Kidney glomerular epithelial cell (primary cell): ENCODE measurements around the gene GLB1L2.
"Not testable (repeated sequence)": the region's sequence is repeated elsewhere in the genome, so short reads cannot be mapped to it uniquely, and the experiment has no call there.

ENCODE experiments used
- DNase-seq: peaks from one replicate; lab custom pipeline; 2025; lab: John Stamatoyannopoulos, UW

Gene GLB1L2

GRCh38 chr11:134331354-134332188 lies at the start of gene GLB1L2:
TSS of gene GLB1L2 (plus strand) at chr11:134331988. CDS start at chr11:134332062, 74 bp downstream.
- DNase-seq, result no peak

GRCh38 chr11:134282121-134283045 lies 49.4 kb upstream of the GLB1L2 start:
- no peak for DNase-seq

DNA sequence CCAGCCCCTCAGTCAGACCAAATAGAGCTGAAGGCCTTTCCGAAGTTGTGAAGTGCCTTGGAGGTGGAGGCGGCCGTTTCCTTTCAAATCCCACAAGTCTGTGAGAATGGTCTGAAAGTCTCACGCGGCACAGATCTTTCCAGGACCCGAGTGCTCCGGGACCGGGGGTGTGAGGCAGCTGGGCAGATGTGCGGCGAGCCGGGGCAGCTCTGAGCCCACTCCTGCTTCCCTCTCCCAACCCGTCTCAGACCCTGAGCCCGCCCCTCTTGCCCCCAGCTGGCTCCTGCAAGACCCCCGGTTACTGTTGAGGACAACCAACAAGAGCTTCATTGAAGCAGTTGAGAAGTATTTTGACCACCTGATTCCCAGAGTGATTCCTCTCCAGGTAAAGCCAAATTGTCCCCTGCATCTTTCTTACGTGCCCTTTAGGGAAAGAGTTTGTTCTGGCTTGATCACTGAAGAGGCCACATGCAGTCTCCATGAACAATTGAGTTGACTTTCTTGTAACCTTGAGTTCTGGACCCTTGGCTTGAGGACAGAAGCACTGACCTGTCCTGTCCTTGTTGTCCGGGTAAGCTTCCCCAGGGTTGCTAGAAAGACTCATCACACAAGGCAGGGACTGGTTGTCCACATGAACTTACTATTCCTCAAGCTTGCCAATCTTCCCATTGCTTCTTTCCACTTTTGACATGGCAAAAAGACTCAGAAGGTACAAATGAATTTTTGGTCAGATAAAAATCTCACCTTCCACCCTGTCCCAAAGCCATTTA lies 48.1 kb upstream of the GLB1L2 start:
- DNase-seq, result no peak

- not testable (repeated sequence) for DNase-seq
These were observed 47.4 kb upstream of the GLB1L2 start for GRCh38 chr11:134284349-134284748.

DNA sequence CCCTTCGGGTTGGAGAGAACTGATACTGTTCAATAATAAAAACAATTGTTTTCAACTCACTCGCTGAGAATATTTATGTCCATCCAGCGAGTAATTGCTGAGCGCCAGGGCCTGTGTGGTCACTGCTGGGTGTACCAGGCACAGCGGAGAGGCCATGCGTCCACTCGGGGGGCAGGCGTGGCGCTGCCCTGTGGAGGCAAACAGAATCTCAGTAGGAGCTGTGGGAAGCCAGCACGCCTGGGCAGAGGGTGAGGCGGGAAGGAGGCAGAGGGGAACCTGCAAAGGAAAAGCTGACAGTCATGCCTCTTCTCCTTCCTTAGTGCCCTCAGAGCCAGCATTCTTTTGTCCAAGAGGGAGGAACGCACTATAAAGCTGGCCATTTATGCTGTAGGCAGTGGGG lies 44.2 kb upstream of the GLB1L2 start:
- no peak for DNase-seq

DNA sequence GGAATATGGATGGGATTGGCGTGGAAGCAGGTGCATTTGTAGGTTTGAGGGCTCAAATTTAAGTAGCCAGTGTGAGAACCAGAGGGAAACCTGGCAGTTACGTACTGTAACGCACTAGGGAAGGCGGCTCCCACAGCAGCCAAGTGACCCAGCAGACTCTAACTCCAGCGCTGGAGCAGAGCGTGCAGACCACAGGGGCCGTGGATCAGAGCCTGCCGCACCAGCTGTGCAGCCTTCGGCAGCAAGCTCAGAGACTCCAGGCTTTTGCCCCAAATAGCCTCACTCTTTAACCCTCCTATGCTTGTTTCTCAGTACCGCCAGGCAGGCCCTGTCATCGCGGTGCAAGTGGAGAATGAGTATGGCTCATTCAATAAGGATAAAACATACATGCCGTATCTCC lies 43.3 kb upstream of the GLB1L2 start:
- DNase-seq, result no peak

DNA sequence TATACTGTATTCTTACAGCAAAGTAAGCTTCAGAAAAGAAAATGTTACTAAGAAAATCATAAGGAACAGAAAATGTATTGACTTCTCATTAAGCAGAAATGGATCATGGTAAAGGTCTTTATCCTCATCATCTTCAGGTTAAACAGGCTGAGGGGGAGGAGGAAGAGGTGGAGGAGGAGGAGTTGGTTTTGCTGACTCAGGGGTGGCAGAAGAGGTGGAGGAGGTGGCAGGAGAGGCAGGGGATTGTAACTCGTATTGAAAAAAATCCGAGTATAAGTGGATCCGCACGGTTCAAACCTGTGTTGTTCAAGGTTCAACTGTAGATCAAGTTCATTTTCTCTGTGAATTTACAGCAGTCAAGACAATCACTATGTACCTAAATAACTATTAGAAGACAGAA lies 42.6 kb upstream of the GLB1L2 start:
- DNase-seq, result no peak

DNA sequence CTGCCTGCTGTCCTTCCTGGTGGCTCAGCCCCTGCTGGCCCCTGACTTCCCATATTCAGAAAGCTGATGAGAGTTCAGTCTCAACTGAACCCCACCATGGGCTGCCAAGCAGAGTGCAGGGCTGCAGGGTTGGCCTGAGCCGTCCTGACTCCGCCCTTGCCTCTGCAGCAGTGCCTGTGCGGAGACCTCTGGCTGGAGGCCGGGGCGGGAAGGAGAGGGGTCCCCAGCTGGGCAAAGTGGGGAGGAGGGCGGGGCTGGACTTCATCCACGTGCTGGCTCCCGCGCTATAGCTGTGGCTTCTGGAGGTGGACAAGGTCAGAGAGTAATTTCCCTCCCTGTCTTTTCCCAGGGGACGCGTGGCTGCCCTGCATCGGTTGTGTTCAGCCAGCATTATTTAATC lies 42.0 kb upstream of the GLB1L2 start:
- DNase-seq, result no peak

- no peak for DNase-seq
These were observed 41.1 kb upstream of the GLB1L2 start for GRCh38 chr11:134290646-134291045.

DNA sequence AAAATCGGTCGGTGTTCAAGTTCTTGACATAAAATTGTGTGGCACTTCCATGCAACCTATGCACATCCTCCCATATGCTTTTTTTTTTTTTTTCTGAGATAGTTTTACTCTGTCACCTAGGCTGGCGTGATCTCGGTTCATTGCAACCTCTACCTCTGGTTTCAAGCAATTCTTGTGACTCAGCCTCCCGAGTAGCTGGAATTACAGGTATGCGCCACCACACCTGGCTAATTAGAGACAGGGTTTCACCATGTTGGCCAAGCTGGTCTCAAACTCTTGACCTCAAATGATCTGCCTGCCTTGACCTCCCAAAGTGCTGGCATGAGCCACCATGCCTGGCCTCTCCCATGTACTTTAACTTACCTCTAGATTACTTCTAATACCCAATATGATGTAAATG lies 40.6 kb upstream of the GLB1L2 start:
- DNase-seq, result no peak

GRCh38 chr11:134292661-134293060 lies 39.1 kb upstream of the GLB1L2 start:
- no peak for DNase-seq

GRCh38 chr11:134293119-134294113 lies 38.4 kb upstream of the GLB1L2 start:
- DNase-seq, result no peak

- no peak for DNase-seq
These were observed 37.1 kb upstream of the GLB1L2 start for GRCh38 chr11:134294664-134295063.

DNA sequence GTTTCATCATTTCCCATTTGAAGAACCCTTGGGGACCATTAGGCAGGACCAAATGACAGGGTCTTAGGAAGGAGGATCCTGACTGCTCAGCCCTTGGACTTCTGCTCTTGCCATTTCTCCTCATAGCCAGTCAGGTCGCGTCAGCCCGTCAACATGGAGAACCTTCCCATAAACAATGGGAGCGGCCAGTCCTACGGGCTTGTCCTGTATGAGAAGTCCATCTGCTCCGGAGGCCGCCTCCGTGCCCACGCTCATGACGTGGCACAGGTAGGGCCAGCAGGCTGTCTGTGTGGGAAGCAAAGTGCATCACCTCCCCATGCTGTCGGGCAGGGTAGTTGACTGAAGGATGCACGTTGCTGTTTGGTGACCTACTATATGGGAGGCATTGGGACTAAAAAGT lies 19.6 kb upstream of the GLB1L2 start:
- no peak for DNase-seq

DNA sequence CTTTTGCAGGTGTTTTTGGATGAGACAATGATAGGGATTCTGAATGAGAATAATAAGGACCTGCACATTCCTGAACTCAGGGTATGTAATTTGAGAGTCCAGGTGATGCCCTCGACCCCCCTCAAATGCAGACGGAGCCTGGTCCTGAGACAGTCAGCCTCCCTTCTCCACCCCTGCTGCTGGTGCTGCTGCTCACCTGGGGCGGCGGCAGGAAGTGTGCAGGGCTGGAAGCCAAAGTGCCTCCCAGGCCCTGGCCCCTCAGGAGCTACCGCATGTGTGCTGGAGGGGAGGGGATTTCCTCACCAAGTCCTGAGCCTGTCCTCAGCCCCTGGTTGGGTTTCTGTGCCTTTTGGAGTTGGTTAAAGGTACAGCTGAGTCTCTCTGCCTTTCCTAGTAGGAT lies 19.0 kb upstream of the GLB1L2 start:
- no peak for DNase-seq

DNA sequence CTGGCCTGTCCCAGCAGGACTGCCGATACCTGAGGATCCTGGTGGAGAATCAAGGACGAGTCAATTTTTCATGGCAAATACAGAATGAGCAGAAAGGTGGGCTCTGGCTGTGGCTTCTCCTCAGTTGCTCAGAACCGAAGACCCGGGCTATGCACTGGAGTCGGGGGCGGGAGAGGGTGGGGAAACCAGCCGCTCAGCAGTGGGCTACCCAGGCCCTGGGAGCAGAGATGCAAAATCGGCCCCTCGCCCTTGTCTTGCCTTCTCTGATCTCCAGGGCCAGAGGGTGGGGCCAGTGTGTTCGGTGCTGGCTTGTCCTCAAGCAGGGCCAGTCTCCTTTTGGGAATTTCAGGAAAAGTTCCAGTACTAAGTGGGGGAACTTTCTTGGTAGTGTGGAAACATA lies 18.4 kb upstream of the GLB1L2 start:
- DNase-seq, result no peak

DNA sequence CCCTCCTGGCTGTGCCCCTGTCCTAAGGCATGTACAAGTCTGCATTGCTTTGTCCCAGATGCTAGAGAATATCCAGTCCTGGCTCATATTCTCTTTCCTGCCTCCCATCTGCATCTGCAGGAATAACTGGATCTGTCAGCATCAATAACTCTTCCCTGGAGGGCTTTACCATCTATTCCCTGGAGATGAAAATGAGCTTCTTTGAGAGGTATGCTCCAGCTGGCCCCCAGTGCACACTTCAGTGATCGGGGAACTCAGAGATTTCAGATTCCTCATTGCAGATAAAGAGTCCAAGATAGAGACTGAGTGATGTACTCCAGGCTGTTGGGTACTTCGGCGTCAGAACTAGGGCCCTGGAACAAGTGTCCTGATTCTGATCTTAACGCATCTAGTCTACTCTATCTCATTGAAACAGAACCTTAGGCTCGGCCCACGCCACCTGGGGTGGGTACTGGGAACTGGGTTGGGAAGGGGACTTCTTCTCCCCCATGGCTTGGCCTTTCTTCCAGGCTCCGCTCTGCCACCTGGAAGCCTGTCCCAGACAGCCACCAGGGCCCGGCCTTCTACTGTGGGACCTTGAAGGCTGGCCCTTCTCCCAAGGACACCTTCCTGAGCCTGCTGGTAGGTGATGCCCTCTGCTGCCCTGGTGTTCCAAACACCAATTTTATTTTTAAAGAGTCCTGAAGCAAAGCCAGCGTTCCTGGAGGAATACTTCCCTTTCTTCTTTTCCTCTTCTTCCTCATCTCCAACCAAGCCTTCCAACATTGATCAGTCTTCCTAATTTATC lies 17.8 kb upstream of the GLB1L2 start:
- DNase-seq, result no peak

DNA sequence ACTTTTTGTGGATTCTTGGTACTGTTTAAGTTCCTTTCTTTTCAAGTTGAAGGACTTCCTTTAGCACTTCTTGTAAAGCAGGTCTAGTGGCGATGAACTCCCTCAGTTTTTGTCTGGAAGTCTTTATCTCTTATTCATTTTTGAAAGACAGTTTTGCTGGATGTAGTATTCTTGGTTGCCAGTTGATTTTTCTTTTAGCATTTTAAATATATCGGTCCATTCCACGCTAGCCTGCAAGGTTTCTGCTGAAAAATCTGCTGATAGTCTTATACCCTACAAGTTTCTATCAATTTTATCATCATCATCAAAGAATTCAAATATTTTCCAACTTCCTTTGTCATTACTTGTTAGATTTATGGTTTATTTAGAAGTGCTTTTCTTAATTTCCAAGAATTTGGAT lies 14.7 kb upstream of the GLB1L2 start:
- DNase-seq, result no peak

- not testable (repeated sequence) for DNase-seq
These were observed 10.4 kb upstream of the GLB1L2 start for GRCh38 chr11:134321373-134321772.

DNA sequence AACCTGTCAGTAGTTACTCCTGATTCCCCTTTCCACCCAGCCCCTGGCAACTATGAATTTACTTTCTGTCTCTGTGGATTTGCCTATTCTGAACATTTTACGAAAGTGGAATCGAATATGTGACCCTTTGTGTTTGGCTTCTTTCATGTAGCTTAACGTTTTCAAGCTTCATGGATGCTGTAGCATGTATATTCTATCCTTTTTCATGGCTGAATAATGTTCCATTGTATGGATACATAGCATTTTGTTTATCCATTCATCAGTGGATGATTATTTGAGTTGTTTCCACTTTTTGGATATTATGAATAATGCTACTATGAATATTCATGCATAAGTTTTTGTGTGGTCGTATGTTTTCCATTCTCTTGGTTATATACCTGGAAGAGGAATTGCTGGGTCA lies 9.2 kb upstream of the GLB1L2 start:
- no peak for DNase-seq
